Panc1 (cell line): ENCODE results near the gene PIK3CD. TPM values are rescaled to one million over a fixed set of nuclear protein-coding genes. Genes with fewer than 3 reads are reported as not detected.
"Not testable (repeated sequence)": the region's sequence is repeated elsewhere in the genome, so short reads cannot be mapped to it uniquely, and the experiment has no call there.

Experiments
- ATAC-seq: fragments of 200-7000 bp; cut with Tn5 transposase; 2 replicates; pipeline ENCODE4 v1.9.1; 2020; ENCODE audit warnings: mild to moderate bottlenecking, moderate library complexity
- BruUV-seq: library from RNA; stranded (reverse); fragments of 400-500 nt; replicated peaks from 2 replicates; lab custom pipeline; 2021; lab: Mats Ljungman, UMichigan
- CTCF ChIA-PET: fragments of 300-600 bp; sonication (Branson Sonifier 250); formaldehyde crosslinking; loops from one replicate; lab custom pipeline; 2022; ENCODE audit warnings: antibody characterized with exemption; lab: Charles Lee
- POLR2A ChIA-PET: fragments of 300-600 bp; sonication (Branson Sonifier 250); formaldehyde crosslinking; loops from one replicate; lab custom pipeline; 2022; ENCODE audit warnings: antibody characterized with exemption; lab: Charles Lee
- DNase-seq: peaks from one replicate; pipeline ENCODE4 v3.0.0-alpha.2; 2010; ENCODE audit warnings: low read depth, low spot score
- H3K27ac ChIP-seq: 2 replicates; pipeline ENCODE4 v1.5.1; 2011; ENCODE audit warnings: mild to moderate bottlenecking, low read length, inconsistent platforms
- H3K27me3 ChIP-seq: fragments of 200-500 bp; sonication (Bioruptor generic); 2 replicates; pipeline ENCODE4 v1.6.0; 2014; ENCODE audit warnings: low read length, inconsistent platforms; ENCODE audit not compliant: control insufficient read depth, insufficient read depth
- H3K36me3 ChIP-seq: fragments of 200-500 bp; sonication (Bioruptor generic); 2 replicates; pipeline ENCODE4 v1.5.1; 2014; ENCODE audit warnings: inconsistent platforms, mild to moderate bottlenecking, low read length, moderate library complexity; ENCODE audit not compliant: control insufficient read depth, insufficient read depth
- H3K4me1 ChIP-seq: 2 replicates; pipeline ENCODE4 v1.5.1; 2011; ENCODE audit warnings: inconsistent platforms, mild to moderate bottlenecking, low read length, moderate library complexity; ENCODE audit not compliant: control insufficient read depth, insufficient read depth
- H3K4me3 ChIP-seq, 2 experiments: 2 replicates each; pipeline ENCODE4 v1.5.1; 2011 to 2012; ENCODE audit warnings: low read depth in 2 of 2, low read length in 2 of 2, mild to moderate bottlenecking in 2 of 2, inconsistent platforms in 1 of 2, moderate library complexity in 1 of 2
- H3K9me3 ChIP-seq: fragments of 200-500 bp; sonication (Bioruptor generic); 2 replicates; pipeline ENCODE4 v1.5.1; 2014; ENCODE audit warnings: low read depth, mild to moderate bottlenecking, inconsistent platforms, low read length, moderate library complexity; ENCODE audit not compliant: control insufficient read depth, insufficient read depth
- CTCF ChIP-seq: fragments of 450-650 bp; IDR thresholded peaks from 2 replicates; pipeline ENCODE4 v1.5.1; 2017; ENCODE audit warnings: mild to moderate bottlenecking
- POLR2AphosphoS5 ChIP-seq: IDR thresholded peaks from 2 replicates; pipeline ENCODE4 v1.6.1; 2012; ENCODE audit warnings: mild to moderate bottlenecking, low read depth, low read length, moderate library complexity
- REST ChIP-seq, 2 experiments: IDR thresholded peaks; 2 replicates each; pipeline ENCODE4 v1.6.1; 2011 to 2012; ENCODE audit warnings: low read depth in 2 of 2, control low read depth in 1 of 2, low read length in 1 of 2, mild to moderate bottlenecking in 1 of 2, moderate library complexity in 1 of 2; ENCODE audit not compliant: insufficient read depth in 1 of 2
- SIN3A ChIP-seq: IDR thresholded peaks from 2 replicates; pipeline ENCODE4 v1.6.1; 2012; ENCODE audit warnings: low read depth, mild to moderate bottlenecking, low read length, moderate library complexity, borderline replicate concordance; ENCODE audit not compliant: insufficient read depth
- TCF7L2 ChIP-seq: IDR thresholded peaks from 2 replicates; pipeline ENCODE4 v1.6.1; 2011; ENCODE audit warnings: mild to moderate bottlenecking, low read depth, low read length, inconsistent platforms
- in situ Hi-C: cut with HindIII; loops from 2 replicates; pipeline ENCODE4 v1.10.0; 2016; ENCODE audit warnings: low sequenced_read_pairs, low pct_unique_long_range_greater_than_20kb
- intact Hi-C: fragments of 100-400 bp; cut with micrococcal nuclease; formaldehyde crosslinking; loops from one replicate; pipeline ENCODE4 v1.10.0; 2022; ENCODE audit not compliant: unreplicated experiment
- total RNA-seq: library from RNA; stranded (reverse); gene quantifications from one replicate; pipeline ENCODE4 v1.2.1, GENCODE V29; 2021; ENCODE audit not compliant: unreplicated experiment

The PIK3CD gene
- total RNA-seq, 1 experiment from 2014 or later = 12.5 TPM

GRCh38 chr1:9621032-9621431 lies 30.5 kb upstream of the PIK3CD start:
- Histone ChIP-seq H3K4me1 (no peaks in the 10 kb centered on the region), H3K27me3 (no peaks in the 10 kb centered on the region), H3K27ac (no peak overlapping the region), H3K36me3 (no peaks in the 10 kb centered on the region), H3K9me3 (no peaks in the 10 kb centered on the region), H3K4me3 (no peak overlapping the region)
- DNase-seq = no peak
- in situ Hi-C loops (no loop called here), intact Hi-C loops (no loop called here)
- no peak for ATAC-seq
- ChIA-PET POLR2A (no interaction called here), CTCF (no interaction called here)
- no peak for TF ChIP-seq SIN3A
- no TSS peak for BruUV-seq

- H3K27ac ChIP-seq = no peak overlapping the region
- no TSS peak for BruUV-seq
- in situ Hi-C loops (no loop called here), intact Hi-C loops (no loop called here)
- H3K4me3 ChIP-seq = no peak overlapping the region
- no peaks in the 10 kb centered on the region for H3K27me3 ChIP-seq
- H3K4me1 ChIP-seq = no peaks in the 10 kb centered on the region; the same call in 1 of the 2 replicates
- ChIA-PET CTCF (interaction anchor here (0.6 to 0.8 kb wide), 5 partner anchors 10 to 98 kb away, joined by 4 to 11 read pairs (median 6); no protein-coding TSS in a partner anchor), POLR2A (interaction anchor here (0.6 kb wide), 1 partner anchor 93 kb away, joined by 6 read pairs; no protein-coding TSS in a partner anchor)
- H3K36me3 ChIP-seq = no peaks in the 10 kb centered on the region
- no peak for TF ChIP-seq TCF7L2
- DNase-seq = no peak
- H3K9me3 ChIP-seq = no peaks in the 10 kb centered on the region
- ATAC-seq = no peak
Measured at GRCh38 chr1:9624081-9624480, 27.4 kb upstream of the PIK3CD start.

GRCh38 chr1:9625030-9625429 lies 26.5 kb upstream of the PIK3CD start:
- CTCF ChIA-PET, H3K9me3 ChIP-seq, POLR2A ChIA-PET, DNase-seq, H3K36me3 ChIP-seq, ATAC-seq, H3K27ac ChIP-seq, in situ Hi-C loops, BruUV-seq, H3K4me3 ChIP-seq, H3K27me3 ChIP-seq, H3K4me1 ChIP-seq: not testable (repeated sequence)
- intact Hi-C loops = loop anchor here (5.0 kb wide), 2 partner anchors 62 to 242 kb away; no protein-coding TSS in a partner anchor

- POLR2A ChIA-PET = no interaction called here
- CTCF ChIA-PET = interaction anchor here (0.6 to 2.1 kb wide), 6 partner anchors 11 to 63 kb away, joined by 3 to 11 read pairs (median 6); no protein-coding TSS in a partner anchor
- Histone ChIP-seq H3K27me3 (no peaks in the 10 kb centered on the region), H3K36me3 (no peaks in the 10 kb centered on the region), H3K27ac (no peak overlapping the region), H3K4me1 (no peaks in the 10 kb centered on the region; the same call in 1 of the 2 replicates), H3K9me3 (no peaks in the 10 kb centered on the region), H3K4me3 (peak overlapping the region; percentile 48 to 74)
- DNase-seq (no peak), ATAC-seq (no peak)
- BruUV-seq = no TSS peak
- TF ChIP-seq TCF7L2 (no peak), CTCF (no peak), REST (IDR thresholded peaks at IDR 0.05; ENCODE audit: insufficient read depth in 1 of 2, low read depth in 2 of 2, low read length in 1 of 2) (no peak), SIN3A (no peak), POLR2AphosphoS5 (no peak)
- intact Hi-C loops = loop anchor here (5.0 kb wide), 2 partner anchors 61 to 241 kb away; no protein-coding TSS in a partner anchor
- in situ Hi-C loops = no loop called here
Measured at GRCh38 chr1:9626201-9626608, 25.3 kb upstream of the PIK3CD start.
